NB4 (cell line): ENCODE measurements around the gene SEPTIN10.
"Not testable (repeated sequence)": the region's sequence is repeated elsewhere in the genome, so short reads cannot be mapped to it uniquely, and the experiment has no call there.

Experiments used
- DNase-seq: peaks from one replicate; pipeline ENCODE4 v3.0.0; 2010; ENCODE audit warnings: low read depth
- H3K4me3 ChIP-seq: one replicate; pipeline ENCODE4 v1.5.1; 2011; ENCODE audit warnings: mild to moderate bottlenecking, low read depth, low read length, moderate library complexity
- MYC ChIP-seq: IDR thresholded peaks from 2 replicates; pipeline ENCODE4 v1.6.1; 2011; ENCODE audit warnings: low read depth, low read length
- POLR2A ChIP-seq: IDR thresholded peaks from 2 replicates; pipeline ENCODE4 v1.6.1; 2011; ENCODE audit warnings: mild to moderate bottlenecking; ENCODE audit not compliant: insufficient read length; ENCODE audit errors: extremely low read depth
- TF ChIP-seq, protein P1 (sequence below): IDR thresholded peaks from 2 replicates; pipeline ENCODE4 v1.6.1; 2011; ENCODE audit warnings: low read depth, low read length
- TF ChIP-seq, protein P2 (sequence below): IDR thresholded peaks from one replicate; pipeline ENCODE4 v1.5.1; 2012; ENCODE audit warnings: low read depth, low read length

Gene SEPTIN10

DNA sequence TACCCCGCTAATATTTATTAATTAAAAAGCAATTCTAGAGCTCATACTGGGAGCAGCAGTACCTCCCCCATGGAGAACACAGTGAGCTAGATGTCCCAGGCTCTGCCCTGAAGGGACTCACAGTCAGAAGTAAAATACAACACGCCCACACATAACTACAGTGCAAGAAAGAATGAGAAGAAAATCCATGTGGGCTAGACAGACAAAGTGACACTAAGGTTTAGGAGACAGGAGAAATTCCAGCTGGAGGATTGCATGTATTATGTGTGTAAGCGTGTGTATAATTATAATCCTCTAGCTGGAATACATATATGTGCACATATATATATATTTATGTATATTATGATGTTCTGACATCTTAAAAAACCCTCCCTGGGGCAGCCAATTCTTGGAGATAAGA, 16.1 kb upstream of the SEPTIN10 start:
- no peak for TF ChIP-seq MYC
- TF ChIP-seq, protein P1, sequence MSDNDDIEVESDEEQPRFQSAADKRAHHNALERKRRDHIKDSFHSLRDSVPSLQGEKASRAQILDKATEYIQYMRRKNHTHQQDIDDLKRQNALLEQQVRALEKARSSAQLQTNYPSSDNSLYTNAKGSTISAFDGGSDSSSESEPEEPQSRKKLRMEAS: no peak
- no peak for TF ChIP-seq POLR2A
- TF ChIP-seq, protein P2, sequence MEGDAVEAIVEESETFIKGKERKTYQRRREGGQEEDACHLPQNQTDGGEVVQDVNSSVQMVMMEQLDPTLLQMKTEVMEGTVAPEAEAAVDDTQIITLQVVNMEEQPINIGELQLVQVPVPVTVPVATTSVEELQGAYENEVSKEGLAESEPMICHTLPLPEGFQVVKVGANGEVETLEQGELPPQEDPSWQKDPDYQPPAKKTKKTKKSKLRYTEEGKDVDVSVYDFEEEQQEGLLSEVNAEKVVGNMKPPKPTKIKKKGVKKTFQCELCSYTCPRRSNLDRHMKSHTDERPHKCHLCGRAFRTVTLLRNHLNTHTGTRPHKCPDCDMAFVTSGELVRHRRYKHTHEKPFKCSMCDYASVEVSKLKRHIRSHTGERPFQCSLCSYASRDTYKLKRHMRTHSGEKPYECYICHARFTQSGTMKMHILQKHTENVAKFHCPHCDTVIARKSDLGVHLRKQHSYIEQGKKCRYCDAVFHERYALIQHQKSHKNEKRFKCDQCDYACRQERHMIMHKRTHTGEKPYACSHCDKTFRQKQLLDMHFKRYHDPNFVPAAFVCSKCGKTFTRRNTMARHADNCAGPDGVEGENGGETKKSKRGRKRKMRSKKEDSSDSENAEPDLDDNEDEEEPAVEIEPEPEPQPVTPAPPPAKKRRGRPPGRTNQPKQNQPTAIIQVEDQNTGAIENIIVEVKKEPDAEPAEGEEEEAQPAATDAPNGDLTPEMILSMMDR: no peak
- DNase-seq: no peak
- H3K4me3 ChIP-seq: no peak overlapping the region

DNA sequence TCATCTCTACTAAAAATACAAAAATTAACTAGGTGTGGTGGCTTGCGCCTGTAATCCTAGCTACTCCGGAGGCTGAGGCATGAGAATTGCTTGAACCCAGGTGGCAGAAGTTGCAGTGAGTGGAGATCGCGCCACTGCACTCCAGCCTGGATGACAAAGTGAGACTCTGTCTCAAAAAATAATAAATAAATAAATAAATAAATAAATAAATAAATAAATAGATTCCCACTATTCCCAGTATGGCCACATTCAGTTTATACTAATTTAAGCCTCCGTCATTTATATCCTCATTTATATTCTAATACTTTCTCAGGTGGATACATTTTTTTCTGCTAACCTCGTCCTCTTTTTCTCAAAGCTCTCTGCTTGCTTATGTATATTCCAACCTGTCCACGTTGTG, 14.6 kb upstream of the SEPTIN10 start:
- H3K4me3 ChIP-seq, DNase-seq: not testable (repeated sequence)

DNA sequence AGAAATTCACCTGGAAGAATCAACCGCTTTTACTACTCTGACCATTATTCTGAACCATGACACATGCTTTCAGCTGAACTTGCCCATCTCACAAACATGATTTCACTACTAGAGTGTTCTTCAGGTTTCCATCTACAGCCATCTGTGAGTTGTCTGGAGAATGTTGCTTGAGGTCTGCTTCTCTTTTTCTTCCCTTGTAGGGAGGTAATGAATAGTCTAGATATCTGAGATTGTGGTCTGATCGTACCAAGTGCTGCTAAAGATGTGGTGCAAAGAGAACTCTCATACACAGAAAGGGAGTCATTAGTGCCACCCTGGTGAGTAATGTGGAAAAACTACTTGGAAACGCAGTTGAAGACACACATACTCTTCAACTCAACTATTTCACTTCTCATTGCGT, 10.6 kb upstream of the SEPTIN10 start:
- H3K4me3 ChIP-seq: no peak overlapping the region
- TF ChIP-seq, protein P2: no peak
- TF ChIP-seq MYC (no peak), POLR2A (no peak)
- TF ChIP-seq, protein P1: no peak
- no peak for DNase-seq

DNA sequence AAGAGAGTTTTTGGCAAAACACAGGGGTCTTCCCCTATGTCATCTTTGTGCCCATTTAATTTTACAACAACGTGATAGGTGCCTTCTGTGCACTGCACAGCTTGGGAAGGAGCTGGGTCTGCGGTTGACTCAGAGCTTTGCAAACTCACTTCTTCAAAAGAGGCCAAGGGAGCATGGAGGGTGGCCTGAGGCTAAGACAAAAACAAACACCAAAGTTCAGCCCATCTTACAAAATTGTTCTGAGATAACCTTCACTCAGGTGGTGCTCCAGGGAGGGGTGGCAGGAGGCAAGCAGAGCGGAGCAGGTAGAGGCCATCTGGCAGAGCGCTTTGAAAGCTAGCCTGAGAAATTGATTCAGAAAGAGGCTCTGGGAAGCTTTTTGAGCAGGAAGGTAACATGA, 10.2 kb upstream of the SEPTIN10 start:
- DNase-seq: no peak
- no peak overlapping the region for H3K4me3 ChIP-seq
- TF ChIP-seq POLR2A: no peak
- no peak for TF ChIP-seq MYC
- TF ChIP-seq, protein P2: no peak
- TF ChIP-seq, protein P1: no peak

DNA sequence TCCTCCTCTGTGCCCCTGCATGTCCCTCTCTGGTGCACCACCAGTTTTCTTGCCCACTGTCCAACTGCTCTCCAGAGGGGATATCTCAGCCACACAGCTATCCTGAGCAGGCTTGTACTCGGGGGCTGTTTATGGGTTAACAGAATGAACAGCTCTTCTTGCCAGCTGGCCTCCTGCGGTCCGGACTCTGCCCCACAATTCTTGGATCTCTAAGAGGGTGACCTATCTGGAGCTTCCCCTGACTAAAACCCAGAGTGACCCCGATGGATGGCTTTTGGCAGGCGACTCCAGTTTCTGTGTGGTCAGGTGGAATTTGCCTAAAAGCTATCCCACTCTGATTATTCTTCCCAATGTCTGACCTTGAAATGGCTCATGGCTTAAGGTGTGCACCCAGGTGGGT, 9.5 kb upstream of the SEPTIN10 start:
- TF ChIP-seq, protein P2: no peak
- TF ChIP-seq MYC: no peak
- no peak for TF ChIP-seq POLR2A
- TF ChIP-seq, protein P1: no peak
- no peak overlapping the region for H3K4me3 ChIP-seq
- DNase-seq: no peak

DNA sequence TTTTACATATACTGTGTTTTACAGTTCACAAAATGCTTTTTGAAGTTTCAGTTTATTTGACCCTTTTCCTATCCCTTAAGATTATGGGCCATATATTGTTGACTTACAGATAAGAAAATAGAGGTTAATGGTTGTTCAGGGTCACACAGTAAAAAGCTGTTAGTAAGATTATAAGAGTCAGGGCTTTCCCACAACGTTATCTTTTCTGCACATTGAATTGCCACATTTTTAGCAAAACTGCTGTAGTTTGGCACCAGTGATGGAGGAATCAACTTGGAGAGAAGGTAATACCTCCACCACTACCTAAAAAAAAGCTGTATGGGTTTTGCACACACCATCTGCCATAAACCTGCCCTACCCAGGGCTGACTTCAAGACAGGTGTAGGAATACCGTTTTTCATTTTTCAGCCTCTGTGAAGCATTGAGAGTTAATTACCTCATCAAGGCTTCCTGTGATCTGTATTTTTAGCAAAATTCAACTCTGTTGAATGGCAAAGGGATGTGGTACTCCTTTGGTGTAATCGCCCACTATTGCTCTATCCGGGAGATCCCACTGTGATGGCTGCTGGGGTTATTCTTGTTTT, 5.4 kb upstream of the SEPTIN10 start:
- no peak overlapping the region for H3K4me3 ChIP-seq
- DNase-seq: no peak
- no peak for TF ChIP-seq POLR2A
- TF ChIP-seq, protein P2: no peak
- TF ChIP-seq, protein P1: no peak
- no peak for TF ChIP-seq MYC
